OCI-LY7 (cell line): ENCODE results near the gene PLPPR1. TPM values are rescaled to one million over a fixed set of nuclear protein-coding genes. Genes with fewer than 3 reads are reported as not detected.

Experiments used
- BruUV-seq: library from RNA; stranded (reverse); fragments of 400-500 nt; replicated peaks from 2 replicates; lab custom pipeline; 2021; lab: Mats Ljungman, UMichigan
- CTCF ChIA-PET: fragments of 300-600 bp; sonication (Branson Sonifier 250); formaldehyde crosslinking; loops from one replicate; lab custom pipeline; 2022; ENCODE audit warnings: antibody characterized with exemption; ENCODE audit not compliant: unreplicated experiment; lab: Charles Lee
- POLR2A ChIA-PET: fragments of 300-600 bp; sonication (Branson Sonifier 250); formaldehyde crosslinking; loops from one replicate; lab custom pipeline; 2022; ENCODE audit warnings: antibody characterized with exemption; lab: Charles Lee
- DNase-seq: peaks from one replicate; pipeline ENCODE4 v3.0.0-alpha.2; 2015; ENCODE audit warnings: low spot score
- H2AFZ ChIP-seq: fragments of 200-600 bp; sonication (generic), shearing (Covaris generic); 2 replicates; pipeline ENCODE4 v1.6.1; 2014; ENCODE audit warnings: mild to moderate bottlenecking, antibody characterized with exemption, low read length, moderate library complexity
- H3K27ac ChIP-seq: fragments of 200-600 bp; sonication (generic); 2 replicates; pipeline ENCODE4 v1.5.1; 2014; ENCODE audit warnings: mixed run types, low read depth, mild to moderate bottlenecking, moderate library complexity, low read length, inconsistent platforms; ENCODE audit not compliant: poor library complexity, severe bottlenecking
- H3K36me3 ChIP-seq: fragments of 200-600 bp; sonication (generic); 2 replicates; pipeline ENCODE4 v1.6.1; 2014; ENCODE audit warnings: mild to moderate bottlenecking, antibody characterized with exemption, low read length, moderate library complexity, mixed read lengths; ENCODE audit not compliant: insufficient read depth
- H3K4me1 ChIP-seq: fragments of 200-600 bp; sonication (generic); 2 replicates; pipeline ENCODE4 v1.5.1; 2014; ENCODE audit warnings: mild to moderate bottlenecking, low read length; ENCODE audit not compliant: insufficient read depth, poor library complexity, severe bottlenecking
- H3K4me2 ChIP-seq: fragments of 200-600 bp; sonication (generic); 2 replicates; pipeline ENCODE4 v1.6.1; 2014; ENCODE audit warnings: mild to moderate bottlenecking, low read length
- H3K4me3 ChIP-seq: fragments of 200-600 bp; sonication (generic); 2 replicates; pipeline ENCODE4 v1.5.1; 2014; ENCODE audit warnings: mild to moderate bottlenecking, low read depth, low read length; ENCODE audit not compliant: poor library complexity, severe bottlenecking
- H3K79me2 ChIP-seq: fragments of 200-600 bp; sonication (generic); 2 replicates; pipeline ENCODE4 v1.6.1; 2016; ENCODE audit warnings: low read depth, mild to moderate bottlenecking, low read length, moderate library complexity, mixed read lengths; ENCODE audit not compliant: insufficient read depth
- H3K9me2 ChIP-seq: fragments of 200-600 bp; sonication (generic); 2 replicates; pipeline ENCODE4 v1.6.1; 2016; ENCODE audit warnings: mild to moderate bottlenecking, low read length, mixed read lengths; ENCODE audit not compliant: insufficient read depth
- H3K9me3 ChIP-seq: fragments of 200-600 bp; sonication (generic); 2 replicates; pipeline ENCODE4 v1.6.1; 2014; ENCODE audit warnings: mild to moderate bottlenecking, mixed run types, low read length, mixed read lengths
- H4K20me1 ChIP-seq: fragments of 200-600 bp; sonication (generic); 2 replicates; pipeline ENCODE4 v1.6.1; 2014; ENCODE audit warnings: mild to moderate bottlenecking, antibody characterized with exemption, low read length, moderate library complexity, mixed read lengths; ENCODE audit not compliant: insufficient read depth
- CTCF ChIP-seq: fragments of 200-600 bp; sonication (generic); conservative IDR thresholded peaks from 2 replicates; pipeline ENCODE4 v1.5.1; 2014; ENCODE audit warnings: mild to moderate bottlenecking, antibody characterized with exemption, low read length, moderate library complexity, mixed read lengths
- EZH2phosphoT487 ChIP-seq: fragments of 200-600 bp; sonication (generic); IDR thresholded peaks from 2 replicates; pipeline ENCODE4 v1.6.1; 2018; ENCODE audit warnings: low read depth, borderline replicate concordance, mild to moderate bottlenecking, mixed run types, antibody characterized with exemption, low read length, moderate library complexity, mixed read lengths
- intact Hi-C: fragments of 100-400 bp; cut with micrococcal nuclease; formaldehyde crosslinking; loops from one replicate; pipeline ENCODE4 v1.10.0; 2022; ENCODE audit not compliant: unreplicated experiment
- total RNA-seq, 2 experiments: library from RNA; depleted of rRNA in 1 of 2; stranded (reverse); fragments of >200 nt in 1 of 2; shearing (Covaris generic) in 1 of 2; gene quantifications; 2 replicates each; pipeline ENCODE4 v1.2.3, GENCODE V29; 2014 to 2022

PLPPR1 gene
- total RNA-seq, 2 experiments from 2014 or later, result not detected

DNA sequence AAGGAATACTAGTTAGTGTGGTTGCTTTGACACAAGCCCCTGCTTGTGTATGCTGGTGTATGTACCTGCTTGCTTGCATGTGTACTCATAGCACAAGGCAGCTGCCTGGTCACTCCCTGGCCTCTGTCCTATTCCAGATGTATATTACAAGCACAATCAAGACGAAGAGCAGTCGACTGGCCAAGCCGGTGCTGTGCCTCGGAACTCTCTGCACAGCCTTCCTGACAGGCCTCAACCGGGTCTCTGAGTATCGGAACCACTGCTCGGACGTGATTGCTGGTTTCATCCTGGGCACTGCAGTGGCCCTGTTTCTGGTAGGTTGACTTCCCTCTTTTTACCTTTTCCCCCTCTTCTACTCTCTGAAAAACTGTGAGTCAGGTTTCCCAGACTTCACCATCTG is 284.1 kb downstream of the PLPPR1 start:
- Histone ChIP-seq H3K27ac (no peak overlapping the region), H4K20me1 (no peaks in the 10 kb centered on the region), H3K79me2 (no peaks in the 10 kb centered on the region), H3K4me1 (no peaks in the 10 kb centered on the region), H3K4me2 (no peak overlapping the region), H3K4me3 (no peak overlapping the region), H3K9me2 (no peaks in the 10 kb centered on the region), H3K9me3 (no peaks in the 10 kb centered on the region), H2AFZ (no peak overlapping the region), H3K36me3 (no peaks in the 10 kb centered on the region)
- TF ChIP-seq EZH2phosphoT487 (no peak), CTCF (no peak)
- ChIA-PET POLR2A (no interaction called here), CTCF (no interaction called here)
- BruUV-seq, result no TSS peak
- intact Hi-C loops, result loop anchor here (5.0 kb wide), 2 partner anchors 600 to 715 kb away; no protein-coding TSS in a partner anchor
- no peak for DNase-seq

- Histone ChIP-seq H2AFZ (no peak overlapping the region), H3K9me3 (no peaks in the 10 kb centered on the region), H3K4me2 (no peak overlapping the region), H3K4me1 (no peaks in the 10 kb centered on the region), H3K79me2 (no peaks in the 10 kb centered on the region), H4K20me1 (no peaks in the 10 kb centered on the region), H3K4me3 (no peak overlapping the region), H3K9me2 (no peaks in the 10 kb centered on the region), H3K36me3 (no peaks in the 10 kb centered on the region), H3K27ac (no peak overlapping the region)
- CTCF ChIA-PET, result no interaction called here
- intact Hi-C loops, result no loop called here
- DNase-seq, result no peak
- POLR2A ChIA-PET, result no interaction called here
- BruUV-seq, result no TSS peak
- no peak for TF ChIP-seq EZH2phosphoT487
- TF ChIP-seq CTCF, result no peak
These were observed 286.6 kb downstream of the PLPPR1 start for GRCh38 chr9:101315112-101315450.

- Histone ChIP-seq H3K4me3 (no peak overlapping the region), H3K9me3 (no peaks in the 10 kb centered on the region), H3K4me1 (no peaks in the 10 kb centered on the region), H2AFZ (no peak overlapping the region), H4K20me1 (no peaks in the 10 kb centered on the region), H3K36me3 (no peaks in the 10 kb centered on the region), H3K4me2 (no peak overlapping the region), H3K79me2 (no peaks in the 10 kb centered on the region), H3K9me2 (no peaks in the 10 kb centered on the region), H3K27ac (no peak overlapping the region)
- intact Hi-C loops, result no loop called here
- ChIA-PET CTCF (no interaction called here), POLR2A (no interaction called here)
- no peak for DNase-seq
- BruUV-seq, result no TSS peak
- TF ChIP-seq CTCF, result no peak
- no peak for TF ChIP-seq EZH2phosphoT487
These were observed 289.2 kb downstream of the PLPPR1 start for GRCh38 chr9:101317735-101318134.
